Neuronal stem cell (in vitro differentiated cells): ENCODE measurements around the gene ELAVL4.

ENCODE experiments used
- DNase-seq: peaks from one replicate; pipeline ENCODE4 v3.0.0-alpha.2; 2013; ENCODE audit warnings: low spot score
- H2AFZ ChIP-seq: one replicate; pipeline ENCODE4 v1.6.1; 2013; ENCODE audit warnings: mild to moderate bottlenecking, low read length, inconsistent platforms
- H2AK5ac ChIP-seq: 2 replicates; pipeline ENCODE4 v1.6.1; 2013; ENCODE audit warnings: low read depth, mild to moderate bottlenecking, inconsistent platforms, low read length, moderate library complexity, mixed read lengths
- H2BK120ac ChIP-seq: 2 replicates; pipeline ENCODE4 v1.6.1; 2013; ENCODE audit warnings: low read depth, mild to moderate bottlenecking, inconsistent platforms, low read length, moderate library complexity, mixed read lengths
- H2BK12ac ChIP-seq: one replicate; pipeline ENCODE4 v1.6.1; 2013; ENCODE audit warnings: low read length, inconsistent platforms
- H2BK15ac ChIP-seq: 2 replicates; pipeline ENCODE4 v1.6.1; 2013; ENCODE audit warnings: mild to moderate bottlenecking, low read length, inconsistent platforms, mixed read lengths
- H2BK5ac ChIP-seq: one replicate; pipeline ENCODE4 v1.6.1; 2013; ENCODE audit warnings: inconsistent platforms, mild to moderate bottlenecking, low read length, moderate library complexity
- H3K14ac ChIP-seq: one replicate; pipeline ENCODE4 v1.6.1; 2013; ENCODE audit warnings: low read length, inconsistent platforms
- H3K18ac ChIP-seq: 2 replicates; pipeline ENCODE4 v1.6.1; 2013; ENCODE audit warnings: low read length, inconsistent platforms
- H3K23ac ChIP-seq: 2 replicates; pipeline ENCODE4 v1.6.1; 2013; ENCODE audit warnings: low read depth, mild to moderate bottlenecking, mixed read lengths, low read length, inconsistent platforms; ENCODE audit not compliant: poor library complexity
- H3K27ac ChIP-seq: replicated peaks from 3 replicates; pipeline ENCODE4 v1.5.1; 2013; ENCODE audit warnings: low read length, inconsistent platforms
- H3K27me3 ChIP-seq, 3 experiments: 2 replicates each; pipeline ENCODE4 v1.6.1; 2013; ENCODE audit warnings: low read length in 3 of 3, mild to moderate bottlenecking in 2 of 3, inconsistent platforms in 1 of 3, low read depth in 1 of 3, mixed read lengths in 1 of 3, moderate library complexity in 1 of 3; ENCODE audit not compliant: control insufficient read depth in 3 of 3, insufficient read depth in 3 of 3
- H3K36me3 ChIP-seq, 2 donors: replicated peaks in 1 of 2; 2 replicates each; pipeline ENCODE4 v1.6.1; 2013; ENCODE audit warnings: low read length in 2 of 2; ENCODE audit not compliant: control insufficient read depth in 2 of 2, insufficient read depth in 2 of 2
- H3K4ac ChIP-seq: 2 replicates; pipeline ENCODE4 v1.6.1; 2013; ENCODE audit warnings: inconsistent platforms, mild to moderate bottlenecking, low read length, moderate library complexity
- H3K4me1 ChIP-seq, 2 donors: 1 replicate in 1 of 2; 2 replicates in 1 of 2; pipeline ENCODE4 v1.6.1; 2013; ENCODE audit warnings: low read length in 2 of 2, low read depth in 1 of 2; ENCODE audit not compliant: control insufficient read depth in 2 of 2, insufficient read depth in 1 of 2
- H3K4me2 ChIP-seq: one replicate; pipeline ENCODE4 v1.6.1; 2013; ENCODE audit warnings: mild to moderate bottlenecking, low read length, inconsistent platforms; ENCODE audit not compliant: insufficient read depth, poor library complexity, severe bottlenecking
- H3K4me3 ChIP-seq, 2 donors: 2 replicates each; pipeline ENCODE4 v1.5.1; 2013; ENCODE audit warnings: low read length in 2 of 2, mild to moderate bottlenecking in 2 of 2, inconsistent platforms in 1 of 2, moderate library complexity in 1 of 2
- H3K79me1 ChIP-seq: one replicate; pipeline ENCODE4 v1.6.1; 2013; ENCODE audit warnings: low read depth, mild to moderate bottlenecking, inconsistent platforms, low read length, moderate library complexity
- H3K9ac ChIP-seq: one replicate; pipeline ENCODE4 v1.6.1; 2013; ENCODE audit warnings: mild to moderate bottlenecking, low read depth, low read length, inconsistent platforms; ENCODE audit not compliant: poor library complexity
- H3K9me3 ChIP-seq, 2 donors: replicated peaks in 1 of 2; 2 replicates each; pipeline versions ENCODE3 to v1.6.1; 2013; ENCODE audit warnings: low read length in 2 of 2, mild to moderate bottlenecking in 2 of 2, inconsistent platforms in 1 of 2, low read depth in 1 of 2, mixed read lengths in 1 of 2, moderate library complexity in 1 of 2; ENCODE audit not compliant: control insufficient read depth in 2 of 2, insufficient read depth in 1 of 2
- H4K8ac ChIP-seq: one replicate; pipeline ENCODE4 v1.6.1; 2013; ENCODE audit warnings: low read depth, mild to moderate bottlenecking, inconsistent platforms, low read length, moderate library complexity
- H4K91ac ChIP-seq: one replicate; pipeline ENCODE4 v1.6.1; 2013; ENCODE audit warnings: low read length, low read depth, mild to moderate bottlenecking, inconsistent platforms; ENCODE audit not compliant: poor library complexity
- WGBS, 2 donors: extraction: QIAGEN DNeasy Blood & Tissue Kit; methylation state at CpG; one replicate each; pipeline ENCODE4 v1.1.7; 2013; ENCODE audit warnings: missing lambda C conversion rate in 2 of 2, mixed read lengths in 1 of 2; ENCODE audit not compliant: insufficient read length in 2 of 2, insufficient replicate concordance in 1 of 2; ENCODE audit errors: extremely low coverage in 2 of 2; 5-methylcytosine and 5-hydroxymethylcytosine counted together

The ELAVL4 gene

GRCh38 chr1:50095716-50096115 is 13.0 kb upstream of the ELAVL4 start:
- Histone ChIP-seq H3K36me3 (no peaks in the 10 kb centered on the region), H3K27ac (no peak overlapping the region), H2BK120ac (no peak overlapping the region), H3K4ac (no peak overlapping the region), H3K79me1 (no peaks in the 10 kb centered on the region), H2BK15ac (no peak overlapping the region), H4K8ac (no peak overlapping the region), H3K23ac (no peak overlapping the region), H3K9ac (no peak overlapping the region), H3K4me3 (no peak overlapping the region), H4K91ac (no peak overlapping the region), H3K9me3 (no peaks in the 10 kb centered on the region), H2BK12ac (no peak overlapping the region), H2AFZ (no peak overlapping the region), H2BK5ac (no peak overlapping the region), H3K4me1 (no peaks in the 10 kb centered on the region), H3K27me3 (no peaks in the 10 kb centered on the region), H3K4me2 (no peak overlapping the region), H3K18ac (no peak overlapping the region), H3K14ac (no peak overlapping the region), H2AK5ac (no peak overlapping the region)
- no peak for DNase-seq
- WGBS, 2 donors = no CpG with 5 or more reads among the region's 3 CpGs

DNA sequence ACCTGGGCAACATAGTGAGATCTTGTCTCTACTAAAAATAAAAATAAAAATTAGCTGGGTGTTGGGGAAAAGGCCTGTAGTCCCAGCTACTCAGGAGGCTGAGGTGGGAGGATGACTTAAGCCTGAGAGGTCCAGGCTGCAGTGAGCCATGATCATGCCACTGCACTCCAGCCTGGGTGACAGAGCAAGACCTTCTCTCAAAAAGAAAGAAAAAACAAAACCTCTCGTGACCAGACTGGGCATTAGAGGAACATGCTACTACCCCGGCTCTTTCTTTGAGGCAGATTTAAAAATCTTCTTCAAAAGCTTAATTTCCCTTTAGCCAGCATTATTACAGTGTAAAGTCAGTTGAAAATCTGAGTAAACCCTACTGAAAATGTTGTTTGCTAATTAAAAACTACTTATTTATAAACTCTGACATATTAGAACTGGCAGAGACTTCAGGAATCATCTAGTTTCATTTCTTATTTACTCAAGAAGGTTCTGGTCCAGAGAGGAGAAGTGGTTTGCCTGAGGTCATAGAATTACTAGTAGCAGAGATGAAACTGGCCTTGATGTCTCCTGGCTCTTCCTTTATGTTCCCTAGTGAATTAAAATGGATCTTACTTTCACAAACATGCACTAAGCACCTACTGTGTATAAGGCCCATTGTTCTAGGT is 11.6 kb upstream of the ELAVL4 start:
- Histone ChIP-seq H3K4me2 (no peak overlapping the region), H2AK5ac (no peak overlapping the region), H2BK5ac (no peak overlapping the region), H4K91ac (no peak overlapping the region), H3K9ac (no peak overlapping the region), H3K27me3 (no peaks in the 10 kb centered on the region), H3K27ac (no peak overlapping the region), H3K9me3 (no peaks in the 10 kb centered on the region), H3K18ac (no peak overlapping the region), H2AFZ (no peak overlapping the region), H4K8ac (no peak overlapping the region), H3K36me3 (no peaks in the 10 kb centered on the region), H3K79me1 (no peaks in the 10 kb centered on the region), H3K14ac (no peak overlapping the region), H3K4ac (no peak overlapping the region), H3K23ac (no peak overlapping the region), H3K4me1 (no peaks in the 10 kb centered on the region), H3K4me3 (no peak overlapping the region), H2BK15ac (no peak overlapping the region), H2BK120ac (no peak overlapping the region), H2BK12ac (no peak overlapping the region)
- WGBS, 2 donors = no CpG with 5 or more reads among the region's 2 CpGs
- DNase-seq = no peak

DNA sequence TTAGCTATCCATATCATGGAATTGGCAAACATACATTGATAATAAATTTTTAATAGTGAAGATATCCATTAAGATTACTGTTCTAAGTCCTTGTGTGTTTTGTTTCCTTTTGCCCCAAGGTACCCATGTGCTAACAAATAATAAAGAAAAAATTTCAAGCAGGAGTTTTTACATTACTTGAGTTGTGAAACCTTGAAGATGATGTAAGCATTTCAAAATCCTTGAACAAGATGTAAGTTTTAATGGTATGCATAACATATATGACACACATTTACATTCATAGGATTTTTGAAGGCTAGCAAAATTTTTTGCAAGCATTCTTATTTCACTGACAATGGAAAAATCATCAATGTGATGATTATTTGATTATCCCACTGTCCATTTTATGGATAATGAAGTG is 10.9 kb upstream of the ELAVL4 start:
- H2BK15ac ChIP-seq = no peak overlapping the region
- H2BK120ac ChIP-seq = no peak overlapping the region
- H4K8ac ChIP-seq = no peak overlapping the region
- no peaks in the 10 kb centered on the region for H3K9me3 ChIP-seq
- H3K4ac ChIP-seq = no peak overlapping the region
- no peaks in the 10 kb centered on the region for H3K27me3 ChIP-seq
- no peak overlapping the region for H3K27ac ChIP-seq
- no peak overlapping the region for H2BK5ac ChIP-seq
- H2AFZ ChIP-seq = no peak overlapping the region
- no peaks in the 10 kb centered on the region for H3K4me1 ChIP-seq
- H3K23ac ChIP-seq = no peak overlapping the region
- no peak overlapping the region for H3K9ac ChIP-seq
- H3K18ac ChIP-seq = no peak overlapping the region
- H3K79me1 ChIP-seq = no peaks in the 10 kb centered on the region
- no peak overlapping the region for H2BK12ac ChIP-seq
- no peak overlapping the region for H3K14ac ChIP-seq
- no peak overlapping the region for H4K91ac ChIP-seq
- DNase-seq = no peak
- no peaks in the 10 kb centered on the region for H3K36me3 ChIP-seq
- H2AK5ac ChIP-seq = no peak overlapping the region
- H3K4me2 ChIP-seq = no peak overlapping the region
- no peak overlapping the region for H3K4me3 ChIP-seq

DNA sequence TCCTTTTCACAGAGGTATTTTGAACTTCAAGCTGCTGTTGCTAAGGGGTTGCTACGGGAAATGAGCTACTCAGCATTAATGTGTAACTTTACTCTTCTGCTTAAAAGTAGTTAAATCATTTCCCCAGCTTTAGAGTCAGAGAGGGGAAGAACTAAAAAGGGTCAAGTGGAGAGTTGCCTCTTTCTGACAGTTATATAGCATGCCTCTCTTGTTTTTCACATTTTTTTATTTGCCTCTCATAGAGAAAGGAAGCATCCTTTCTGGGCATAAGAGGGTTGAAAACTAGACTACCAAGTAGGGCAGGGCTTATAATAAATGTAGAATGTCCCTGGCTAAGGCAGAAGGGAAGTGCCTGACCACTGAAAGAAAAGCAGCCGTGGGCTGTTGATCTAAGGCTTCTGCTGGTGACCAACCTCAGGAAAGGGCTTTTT is 10.1 kb upstream of the ELAVL4 start:
- Histone ChIP-seq H3K14ac (no peak overlapping the region), H2AFZ (no peak overlapping the region), H3K9me3 (no peaks in the 10 kb centered on the region), H3K23ac (no peak overlapping the region), H3K79me1 (no peaks in the 10 kb centered on the region), H3K36me3 (no peaks in the 10 kb centered on the region), H4K8ac (no peak overlapping the region), H2BK12ac (no peak overlapping the region), H3K4me2 (no peak overlapping the region), H4K91ac (no peak overlapping the region), H2BK15ac (no peak overlapping the region), H3K4me1 (no peaks in the 10 kb centered on the region), H3K4ac (no peak overlapping the region), H3K4me3 (no peak overlapping the region), H3K18ac (no peak overlapping the region), H2AK5ac (no peak overlapping the region), H2BK5ac (no peak overlapping the region), H3K27me3 (no peaks in the 10 kb centered on the region), H2BK120ac (no peak overlapping the region), H3K27ac (no peak overlapping the region), H3K9ac (no peak overlapping the region)
- no CpG with 5 or more reads among the region's 2 CpGs for WGBS, 2 donors
- no peak for DNase-seq
